GM23248 (cell line): ENCODE results near the gene TEX30.

Experiments used
- EZH2 ChIP-seq: fragments of 200-600 bp; sonication (generic); IDR thresholded peaks from 2 replicates; pipeline ENCODE4 v1.6.1; 2018; ENCODE audit warnings: antibody characterized with exemption, mild to moderate bottlenecking; ENCODE audit not compliant: insufficient read depth, poor library complexity, severe bottlenecking
- EZH2phosphoT487 ChIP-seq: fragments of 200-600 bp; sonication (generic); IDR thresholded peaks from 2 replicates; pipeline ENCODE4 v1.6.1; 2018; ENCODE audit warnings: antibody characterized with exemption, moderate library complexity, mild to moderate bottlenecking, low read depth; ENCODE audit not compliant: insufficient read depth

GRCh38 chr13:102777736-102778135, 4.2 kb upstream of the TEX30 start:
- TF ChIP-seq EZH2 (no peak), EZH2phosphoT487 (no peak)
